Measurements from ENCODE around the gene COL5A1.

The COL5A1 gene

DNA sequence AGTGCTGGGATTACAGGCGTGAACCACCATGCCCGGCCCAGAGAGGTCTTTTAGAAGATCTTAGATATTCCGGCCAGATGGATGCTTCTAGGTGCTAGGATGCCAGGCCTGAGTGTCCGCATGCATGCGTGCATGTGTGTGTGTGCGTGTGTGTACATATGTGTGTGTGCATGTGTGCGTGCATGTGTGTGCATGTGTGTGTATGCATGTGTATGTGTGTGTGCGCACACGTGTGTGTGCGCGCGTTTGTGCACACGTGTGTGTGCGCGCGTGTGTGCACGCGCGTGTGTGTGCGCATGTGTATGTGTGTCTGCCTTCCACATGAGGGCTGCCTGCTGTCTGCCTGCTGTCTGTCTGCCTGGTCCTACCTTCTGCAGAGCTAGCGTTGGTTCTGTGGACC is 151.0 kb downstream of the COL5A1 start:
- DNase-seq (ENCODE audit: low read depth), result no peak

DNA sequence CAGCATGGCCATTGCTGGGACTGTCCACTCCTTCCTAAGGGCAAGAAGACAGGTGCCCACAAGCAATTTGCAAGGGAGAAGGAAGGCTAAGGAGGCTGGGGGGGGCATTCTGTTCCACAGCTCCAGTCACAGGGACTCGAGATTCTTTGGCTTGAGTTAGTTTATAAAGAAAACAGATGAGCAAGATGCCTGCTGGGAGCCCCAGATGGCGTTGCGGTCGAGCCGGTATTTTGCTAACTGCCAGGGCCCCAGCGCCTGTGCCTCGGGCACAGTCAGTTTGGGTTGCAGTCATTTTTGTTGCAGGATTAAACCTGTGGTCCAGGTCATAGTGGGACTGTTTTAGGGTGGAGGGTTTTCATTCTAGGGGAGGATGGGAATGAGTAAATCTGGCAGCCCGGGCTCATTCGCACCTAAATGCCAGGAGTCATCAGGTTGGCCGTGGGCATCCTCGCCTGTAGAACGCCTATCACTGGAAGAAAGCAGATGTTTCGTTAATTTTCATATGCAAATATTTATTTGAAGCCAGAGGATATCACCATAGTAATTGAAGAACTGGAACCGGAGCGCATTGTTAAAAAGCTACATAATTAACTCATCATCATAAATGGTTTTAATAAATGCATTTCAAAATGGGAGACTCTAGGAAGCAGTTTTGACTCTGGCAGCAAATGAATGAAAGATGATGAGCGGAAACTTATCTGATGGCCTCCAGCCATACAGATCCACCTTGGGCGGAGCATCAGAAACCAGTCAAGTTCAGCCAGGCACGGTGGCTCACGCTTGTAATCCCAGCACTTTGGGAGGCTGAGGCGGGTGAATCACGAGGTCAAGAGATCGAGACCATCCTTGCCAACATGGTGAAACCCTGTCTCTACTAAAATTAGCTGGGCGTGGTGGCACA is 151.9 kb downstream of the COL5A1 start:
- DNase-seq (ENCODE audit: low read depth), result no peak

DNA sequence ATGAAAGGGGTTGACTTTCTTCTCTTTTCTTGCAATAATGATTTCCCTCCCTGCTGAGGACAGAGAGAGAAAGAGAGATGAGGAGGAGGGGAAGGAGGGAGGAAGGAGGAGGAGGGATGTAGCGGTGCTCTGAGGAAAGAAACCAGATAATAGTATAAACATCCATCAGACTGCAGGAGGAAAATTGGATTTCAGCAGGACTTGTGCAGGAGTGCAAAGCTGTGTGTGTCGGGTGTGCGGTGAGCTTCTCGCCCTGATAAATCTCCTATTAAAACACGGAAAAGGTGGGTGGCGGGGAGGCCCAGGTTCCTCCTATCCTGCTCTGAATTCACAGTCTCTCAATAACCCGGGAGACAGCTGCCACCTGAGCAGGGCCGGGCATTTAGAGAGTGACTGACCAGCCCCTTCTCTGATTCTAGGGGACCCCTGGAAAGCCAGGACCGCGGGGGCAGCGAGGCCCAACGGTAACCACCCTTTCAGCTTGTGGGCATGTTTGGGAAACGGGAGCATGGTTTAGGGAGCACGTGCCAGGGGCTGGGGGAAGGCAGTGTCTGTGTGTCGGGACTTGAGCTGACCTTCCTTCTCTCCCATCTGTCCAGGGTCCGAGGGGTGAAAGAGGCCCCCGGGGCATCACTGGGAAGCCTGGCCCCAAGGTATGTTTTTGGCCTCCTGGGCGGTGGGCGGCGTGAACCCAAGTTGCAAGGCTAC is 153.2 kb downstream of the COL5A1 start:
- DNase-seq (ENCODE audit: low read depth), result no peak

GRCh38 chr9:134795446-134795845 is 153.8 kb downstream of the COL5A1 start:
- DNase-seq (ENCODE audit: low read depth), result no peak

DNA sequence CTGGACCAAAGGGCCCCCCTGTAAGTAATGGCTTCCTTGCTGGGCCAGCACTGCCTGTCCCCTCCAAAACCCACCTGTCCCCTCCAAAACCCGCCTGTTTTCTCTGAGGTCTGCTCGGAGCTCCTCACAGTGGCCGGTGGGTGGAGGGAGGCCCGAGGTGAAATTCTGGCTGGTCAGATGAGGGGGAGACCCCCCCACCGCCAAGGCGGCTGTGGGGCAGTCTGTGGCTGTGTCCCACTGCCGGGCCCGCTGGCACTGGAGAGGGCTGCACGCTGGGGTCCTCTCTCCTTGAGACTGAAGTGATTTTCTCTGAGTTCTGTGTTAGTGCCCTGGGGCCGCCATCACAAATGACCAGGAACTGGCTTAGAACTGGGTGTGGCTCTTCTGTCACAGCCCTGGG is 155.3 kb downstream of the COL5A1 start:
- no peak for DNase-seq (ENCODE audit: low read depth)

DNA sequence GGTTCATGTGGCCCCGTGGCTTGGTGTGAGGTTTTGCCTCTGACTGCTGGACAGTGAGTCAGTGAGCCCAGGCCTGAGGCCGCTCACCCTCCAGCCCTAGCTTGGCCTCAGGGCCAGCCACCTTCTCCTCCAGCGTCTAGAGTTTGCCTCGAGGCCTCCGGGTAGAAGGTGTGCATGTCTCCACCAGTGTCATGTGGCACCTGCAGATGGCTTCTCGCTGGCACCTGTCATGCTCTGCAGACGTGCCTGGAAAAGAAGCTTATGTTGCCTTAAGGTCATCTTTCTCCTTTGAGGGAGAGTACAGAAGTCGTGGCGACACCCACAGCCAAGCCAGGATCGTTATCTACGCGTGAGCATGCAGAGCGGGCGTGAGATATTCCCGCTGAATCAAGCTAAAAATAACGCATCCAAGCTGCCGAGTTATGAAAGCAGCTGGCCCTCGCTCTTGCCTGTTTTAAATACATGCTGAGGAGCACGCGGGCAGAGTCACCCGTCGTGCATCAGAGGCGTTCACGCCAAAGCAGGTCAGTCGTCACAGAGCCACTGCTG is 159.3 kb downstream of the COL5A1 start:
- no peak for DNase-seq (ENCODE audit: low read depth)

- no peak for DNase-seq (ENCODE audit: low read depth)
These were observed 160.7 kb downstream of the COL5A1 start for GRCh38 chr9:134802216-134802795.

GRCh38 chr9:134804871-134805270 is 163.3 kb downstream of the COL5A1 start:
- DNase-seq (ENCODE audit: low read depth), result no peak

DNA sequence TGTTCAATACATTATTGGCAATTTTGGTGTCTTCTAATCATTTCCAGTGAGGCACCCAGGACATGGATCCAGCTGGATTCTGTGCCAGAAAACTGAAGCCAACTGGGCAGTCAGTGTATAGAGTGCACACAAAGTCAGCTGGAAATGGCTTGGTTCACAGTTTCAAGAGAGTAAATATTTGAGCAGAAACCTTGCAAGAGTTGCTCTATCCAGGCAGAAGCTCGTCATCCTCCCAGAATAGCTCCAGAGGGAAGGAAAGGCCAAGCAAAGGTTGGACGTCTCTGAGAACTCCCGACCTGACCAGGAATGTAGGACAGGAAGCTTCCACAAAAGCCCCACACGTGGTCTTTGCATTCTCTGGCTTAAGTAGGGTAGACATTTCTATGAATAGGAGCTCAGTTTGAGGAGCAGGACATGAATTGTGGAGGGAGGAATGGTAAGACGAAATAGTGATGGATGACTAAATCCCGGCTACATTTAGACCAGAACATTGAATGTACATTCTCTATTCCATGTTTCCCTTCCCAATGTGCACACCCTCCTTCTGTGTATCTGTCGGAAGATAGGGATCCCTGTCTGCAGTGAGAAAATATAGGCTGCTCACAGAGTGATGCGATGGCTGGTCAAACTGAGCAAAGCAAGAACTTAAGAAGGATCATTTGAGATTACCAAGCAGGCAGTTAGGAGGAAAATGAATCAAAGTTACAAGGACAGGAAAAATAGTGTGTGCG is 166.3 kb downstream of the COL5A1 start:
- DNase-seq (ENCODE audit: low read depth), result no peak

- DNase-seq (ENCODE audit: low read depth), result no peak
These were observed 166.8 kb downstream of the COL5A1 start for GRCh38 chr9:134808447-134808792.

DNA sequence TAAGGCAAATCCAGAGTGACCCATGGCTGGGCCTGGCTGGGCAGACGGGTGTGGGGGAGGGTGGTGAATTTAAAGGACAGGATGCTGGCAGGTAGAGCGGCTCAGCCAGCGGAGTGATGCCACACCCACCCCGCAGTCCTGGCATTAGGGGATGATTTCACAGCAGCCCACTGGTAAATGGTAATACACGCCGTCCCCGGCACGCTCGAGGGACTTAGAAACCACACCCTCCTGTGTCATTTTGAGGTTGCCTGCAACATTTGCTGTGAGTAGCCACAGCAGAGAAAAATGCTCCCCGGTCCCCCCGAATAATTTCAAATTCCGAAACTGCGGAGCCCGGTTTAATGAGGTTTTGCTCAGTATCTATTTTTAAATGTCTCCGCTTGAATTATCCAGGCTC is 167.7 kb downstream of the COL5A1 start:
- DNase-seq (ENCODE audit: low read depth), result no peak

DNA sequence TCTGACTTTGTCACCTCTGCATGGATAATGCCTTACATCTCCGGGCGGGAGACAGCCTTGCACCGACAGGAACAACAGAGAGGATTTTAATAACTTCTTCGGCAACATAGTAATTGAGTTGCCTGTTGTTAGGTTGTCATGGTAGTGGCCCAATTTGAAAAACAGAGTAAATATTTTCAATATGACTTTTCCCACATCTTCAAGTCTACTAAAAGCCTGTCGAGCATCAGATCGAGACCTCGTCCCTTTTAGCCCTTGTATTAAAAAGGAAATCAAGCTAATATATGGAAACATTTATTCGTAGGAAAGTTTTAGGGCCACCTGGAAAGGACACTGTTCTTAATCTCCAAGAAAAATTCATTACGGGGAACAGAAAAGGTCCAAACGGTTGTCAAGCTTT is 168.2 kb downstream of the COL5A1 start:
- no peak for DNase-seq (ENCODE audit: low read depth)

GRCh38 chr9:134811079-134811672 is 169.6 kb downstream of the COL5A1 start:
- no peak for DNase-seq (ENCODE audit: low read depth)

DNA sequence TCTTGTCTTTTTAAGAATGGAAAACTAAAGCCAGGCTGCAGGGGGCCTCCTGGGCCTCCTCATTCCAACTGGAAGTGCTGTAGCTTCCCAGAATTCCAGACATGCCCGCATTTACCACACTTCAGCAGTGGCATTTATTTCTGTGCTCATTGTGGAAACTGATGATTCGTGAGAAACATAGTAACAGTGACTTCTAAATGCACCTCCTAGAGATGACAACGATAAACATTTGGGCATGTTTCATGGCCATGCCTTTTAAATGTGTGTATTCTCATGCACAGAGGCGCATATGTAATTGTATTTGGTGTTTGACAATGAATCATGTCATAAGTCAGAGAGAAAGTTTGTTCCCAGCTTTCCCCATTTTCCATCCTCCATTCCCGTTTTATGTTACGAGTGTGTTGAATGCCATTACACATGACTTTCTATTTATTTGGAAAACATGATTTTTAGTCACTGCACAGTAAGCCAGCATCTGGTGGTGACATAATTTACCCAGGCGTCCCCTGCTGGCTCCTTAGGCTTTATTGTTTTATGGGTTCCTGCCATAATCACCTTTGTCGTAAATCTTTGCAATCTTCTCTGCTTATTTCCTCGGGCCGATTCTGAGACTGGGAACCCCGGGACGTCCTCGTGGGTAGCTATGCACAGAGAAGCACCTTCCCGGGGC is 170.2 kb downstream of the COL5A1 start:
- no peak for DNase-seq (ENCODE audit: low read depth)

GRCh38 chr9:134812343-134812673 is 170.7 kb downstream of the COL5A1 start:
- no peak for DNase-seq (ENCODE audit: low read depth)

- DNase-seq (ENCODE audit: low read depth), result no peak
These were observed 172.2 kb downstream of the COL5A1 start for GRCh38 chr9:134813841-134814240.

- DNase-seq (ENCODE audit: low read depth), result no peak
These were observed 173.1 kb downstream of the COL5A1 start for GRCh38 chr9:134814598-134815215.

GRCh38 chr9:134815435-134816214 is 174.0 kb downstream of the COL5A1 start:
- DNase-seq (ENCODE audit: low read depth), result no peak

GRCh38 chr9:134816264-134816663 is 174.7 kb downstream of the COL5A1 start:
- DNase-seq (ENCODE audit: low read depth), result no peak

DNA sequence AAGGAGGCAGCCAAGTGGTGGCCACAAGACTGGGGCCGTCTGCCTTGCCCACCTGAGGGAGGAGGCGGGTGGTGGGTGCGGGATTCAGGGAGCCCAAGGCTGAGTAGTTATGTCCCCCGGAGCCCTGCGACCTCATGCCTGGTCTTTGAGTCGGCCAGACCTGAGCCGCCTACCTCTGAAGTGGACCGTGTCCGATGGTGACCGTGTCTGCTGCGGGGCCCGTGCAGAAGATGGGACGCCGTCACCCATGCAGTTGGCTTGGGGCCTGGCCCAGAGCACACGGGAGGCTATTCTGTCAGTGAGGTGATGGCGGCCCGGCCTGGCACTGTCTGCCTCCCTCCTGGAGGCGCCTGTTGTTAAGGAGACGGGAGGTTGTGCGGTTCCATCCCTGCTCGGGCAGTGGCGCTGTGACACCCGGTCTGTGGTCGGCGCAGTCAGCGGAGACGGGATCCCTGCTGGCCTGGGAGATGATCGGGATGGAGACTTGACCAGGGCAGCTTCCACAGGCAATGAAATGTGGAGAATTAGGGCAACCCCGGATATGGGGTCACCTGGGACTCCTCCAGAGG is 176.5 kb downstream of the COL5A1 start:
- DNase-seq (ENCODE audit: low read depth), result no peak
